Activated gamma-delta T cell treated with Interleukin-2 at 50 U/mL for 16 hours (primary cell): ENCODE measurements around the gene ARHGAP4.

ENCODE experiments used
- DNase-seq: peaks from one replicate; pipeline ENCODE4 v3.0.0-alpha.2; 2020

The ARHGAP4 gene

DNA sequence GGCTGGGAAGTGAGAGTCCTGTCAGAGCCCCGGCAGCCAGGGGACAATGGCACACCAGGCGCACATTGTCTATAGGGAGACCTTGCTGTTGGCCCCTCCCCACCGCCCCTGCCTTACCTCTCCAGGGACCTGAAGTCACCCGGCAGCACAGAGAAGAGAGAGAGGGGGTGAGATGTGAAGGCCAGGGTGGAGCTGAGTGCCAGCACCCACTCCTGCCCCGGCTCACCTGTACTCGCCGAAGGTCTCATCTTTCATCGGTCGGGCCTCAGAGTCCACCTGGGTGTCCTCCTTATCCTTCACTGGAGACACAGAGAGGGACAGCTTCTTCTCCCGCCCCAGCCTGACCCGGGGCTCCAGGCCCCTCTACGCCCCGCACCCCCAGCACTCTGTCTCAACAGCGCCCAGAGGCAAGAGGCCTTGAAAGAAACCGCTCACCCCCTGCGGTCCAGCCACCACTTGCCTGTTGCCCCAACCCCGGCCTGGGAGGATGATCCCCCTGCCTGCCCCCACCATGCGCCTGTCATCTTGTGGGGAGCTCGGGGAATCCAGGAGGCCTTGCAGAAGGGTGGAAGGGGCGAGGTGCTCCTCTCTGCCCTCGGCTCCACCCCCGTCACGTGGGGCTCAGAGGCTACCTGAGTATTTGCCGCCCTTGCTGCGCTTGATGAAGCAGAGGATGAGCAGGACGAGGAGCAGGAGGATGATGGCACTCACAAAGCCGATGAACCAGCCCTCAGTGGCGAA is 62.6 kb downstream of the ARHGAP4 start:
- no peak for DNase-seq

DNA sequence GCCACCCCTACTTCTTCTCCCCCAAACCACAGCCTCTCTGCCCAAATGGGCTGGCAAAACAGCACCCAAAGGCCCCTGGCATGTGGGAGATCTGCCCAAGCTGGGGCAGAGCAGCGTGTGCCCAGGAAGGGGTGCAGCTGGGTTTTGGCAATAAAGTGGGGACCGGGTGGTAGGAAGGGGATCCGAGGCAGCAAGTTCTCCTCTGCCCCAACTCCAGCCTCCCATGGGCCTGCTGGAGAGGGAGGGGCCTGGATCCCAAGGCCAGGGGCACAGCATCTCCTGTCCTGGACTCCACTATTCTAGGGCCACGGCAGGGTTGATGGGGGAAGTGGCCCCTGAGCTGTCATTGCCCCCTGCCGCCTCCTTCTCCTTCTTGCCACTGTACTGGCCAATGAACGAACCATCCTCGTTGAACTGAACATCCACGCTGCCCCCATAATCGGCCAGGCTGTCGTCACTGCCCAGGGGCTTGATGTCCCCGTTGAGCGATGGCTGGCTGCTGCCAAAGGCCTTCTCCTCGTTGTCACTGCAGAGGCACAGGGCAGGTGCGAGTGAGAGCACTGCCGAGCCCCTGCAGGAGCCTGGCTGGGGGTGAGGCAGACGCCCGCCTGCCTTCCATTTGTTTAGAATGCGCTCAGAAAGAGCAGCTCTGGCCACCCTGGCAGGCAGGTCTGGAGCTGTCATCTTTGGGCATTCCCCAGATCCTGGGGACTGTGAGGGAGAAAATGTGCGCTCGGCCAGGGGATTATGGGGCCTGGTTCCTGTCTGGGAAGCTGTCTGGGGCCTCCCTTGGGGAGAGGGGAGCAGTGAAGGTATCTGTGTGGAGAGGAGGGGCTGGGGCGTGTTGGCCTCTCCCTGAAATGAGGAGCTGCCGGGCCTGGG is 63.5 kb downstream of the ARHGAP4 start:
- no peak for DNase-seq

DNA sequence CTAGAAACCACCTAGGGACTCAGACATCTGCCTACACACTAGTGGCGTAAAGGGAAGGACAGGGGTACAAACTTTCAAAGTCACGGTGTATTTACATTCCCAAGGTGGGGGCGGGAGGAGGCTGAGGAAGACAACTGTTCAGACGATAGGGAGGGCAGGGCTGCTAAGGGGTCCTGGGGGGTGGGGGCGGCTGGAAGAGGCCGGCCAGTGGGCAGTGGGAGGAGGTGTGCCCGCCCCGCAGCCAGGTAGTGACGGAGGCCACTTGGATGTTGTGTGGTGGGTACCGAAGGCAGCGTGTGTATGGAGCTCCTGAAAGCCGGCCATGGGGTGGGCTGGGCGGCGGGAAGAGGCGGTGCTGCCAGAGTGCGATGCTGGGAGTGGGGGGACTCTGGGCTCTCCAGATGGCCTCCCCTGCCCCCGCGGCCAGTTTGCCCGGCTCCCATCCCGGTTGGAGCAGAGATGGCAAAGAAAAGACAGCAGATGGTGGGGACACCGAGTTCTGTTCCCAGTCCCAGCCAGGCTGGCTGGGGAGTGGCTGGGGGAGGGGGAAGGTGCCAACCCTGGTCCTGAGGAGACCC is 64.2 kb downstream of the ARHGAP4 start:
- no peak for DNase-seq

DNA sequence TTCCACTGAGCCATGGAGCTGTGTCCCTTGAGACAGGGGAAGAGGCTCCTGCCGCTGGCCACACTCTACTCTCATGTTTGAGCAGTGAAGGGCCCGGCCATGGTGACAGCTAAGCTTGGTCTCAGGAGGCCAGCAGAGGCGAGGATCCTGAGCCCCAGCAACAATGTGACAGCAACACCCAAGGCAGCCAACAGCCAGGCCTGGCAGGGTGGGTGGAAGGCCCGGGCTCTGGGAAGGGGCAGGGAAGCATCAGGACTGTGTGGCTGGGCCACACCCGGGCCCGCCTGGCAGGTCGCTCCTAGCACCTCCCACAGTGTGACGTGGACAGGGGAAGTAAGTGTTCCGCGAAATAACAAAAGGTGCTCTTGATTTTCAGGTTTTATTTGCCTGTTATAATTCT is 64.9 kb downstream of the ARHGAP4 start:
- no peak for DNase-seq
